Measurements from ENCODE around the gene COLEC12. TPM values are rescaled to one million over a fixed set of nuclear protein-coding genes. Genes with fewer than 3 reads are reported as not detected.

Gene COLEC12
- total RNA-seq, 4 donors from 2014 or later, result 2.1 to 6.2 (median 5.2) TPM

- no peak for DNase-seq (ENCODE audit: low spot score in 2 of 2)
- Histone ChIP-seq H3K27ac (no peak overlapping the region), H3K4me1 (peaks cover 5% of the 10 kb centered on the region), H3K36me3 (no peaks in the 10 kb centered on the region), H3K4me3 (no peak overlapping the region), H3K27me3 (no peaks in the 10 kb centered on the region), H3K9me3 (no peaks in the 10 kb centered on the region)
- 67% methylated on average over 14 of the region's 14 CpGs for WGBS
- TF ChIP-seq EP300 (IDR thresholded peaks at IDR 0.05) (no peak), POLR2AphosphoS5 (IDR thresholded peaks at IDR 0.05) (peak in 1 of 3 donors; percentile 29)
Observed at GRCh38 chr18:332721-333510, 167.6 kb downstream of the COLEC12 start.

GRCh38 chr18:332007-332406, 168.5 kb downstream of the COLEC12 start:
- H3K4me3 ChIP-seq, result no peak overlapping the region
- 82% methylated on average over 4 of the region's 4 CpGs for WGBS
- H3K36me3 ChIP-seq, result no peaks in the 10 kb centered on the region
- no peaks in the 10 kb centered on the region for H3K27me3 ChIP-seq
- H3K9me3 ChIP-seq, result no peaks in the 10 kb centered on the region
- TF ChIP-seq POLR2AphosphoS5 (IDR thresholded peaks at IDR 0.05) (no peak), POLR2A (IDR thresholded peaks at IDR 0.05) (no peak), EP300 (IDR thresholded peaks at IDR 0.05) (no peak), CTCF (IDR thresholded peaks at IDR 0.05) (no peak)
- H3K27ac ChIP-seq, result no peak overlapping the region
- H3K4me1 ChIP-seq, result peaks cover 5% of the 10 kb centered on the region
- DNase-seq (ENCODE audit: low spot score in 2 of 2), result no peak

GRCh38 chr18:331221-331821, 169.2 kb downstream of the COLEC12 start:
- no peak overlapping the region for H3K4me3 ChIP-seq
- no peaks in the 10 kb centered on the region for H3K9me3 ChIP-seq
- WGBS, result 51% methylated on average over 12 of the region's 12 CpGs
- TF ChIP-seq POLR2AphosphoS5 (IDR thresholded peaks at IDR 0.05) (no peak), CTCF (IDR thresholded peaks at IDR 0.05) (no peak), EP300 (IDR thresholded peaks at IDR 0.05) (no peak), POLR2A (IDR thresholded peaks at IDR 0.05) (no peak)
- H3K4me1 ChIP-seq, result peaks cover 5% of the 10 kb centered on the region
- DNase-seq (ENCODE audit: low spot score in 2 of 2), result no peak
- H3K27me3 ChIP-seq, result no peaks in the 10 kb centered on the region
- no peak overlapping the region for H3K27ac ChIP-seq
- H3K36me3 ChIP-seq, result no peaks in the 10 kb centered on the region

GRCh38 chr18:328928-329327, 171.6 kb downstream of the COLEC12 start:
- H3K36me3 ChIP-seq, result no peaks in the 10 kb centered on the region
- no peak overlapping the region for H3K4me3 ChIP-seq
- H3K4me1 ChIP-seq, result peaks cover 5% of the 10 kb centered on the region
- 95% methylated on average over 4 of the region's 4 CpGs for WGBS
- no peaks in the 10 kb centered on the region for H3K27me3 ChIP-seq
- no peaks in the 10 kb centered on the region for H3K9me3 ChIP-seq
- no peak for DNase-seq (ENCODE audit: low spot score in 2 of 2)
- TF ChIP-seq POLR2A (IDR thresholded peaks at IDR 0.05) (no peak), CTCF (IDR thresholded peaks at IDR 0.05) (no peak), EP300 (IDR thresholded peaks at IDR 0.05) (no peak), POLR2AphosphoS5 (IDR thresholded peaks at IDR 0.05) (no peak)
- no peak overlapping the region for H3K27ac ChIP-seq

GRCh38 chr18:326846-327245, 173.7 kb downstream of the COLEC12 start:
- H3K4me1 ChIP-seq, result peaks cover 6% of the 10 kb centered on the region
- H3K27ac ChIP-seq, result no peak overlapping the region
- H3K27me3 ChIP-seq, result no peaks in the 10 kb centered on the region
- no peaks in the 10 kb centered on the region for H3K9me3 ChIP-seq
- no peak for DNase-seq (ENCODE audit: low spot score in 2 of 2)
- 100% methylated on average over 1 of the region's 1 CpG for WGBS
- H3K36me3 ChIP-seq, result no peaks in the 10 kb centered on the region
- TF ChIP-seq POLR2AphosphoS5 (IDR thresholded peaks at IDR 0.05), result no peak
- TF ChIP-seq CTCF (IDR thresholded peaks at IDR 0.05), result no peak
- H3K4me3 ChIP-seq, result no peak overlapping the region
